ENCODE results near the gene HPCAL4.

The HPCAL4 gene

DNA sequence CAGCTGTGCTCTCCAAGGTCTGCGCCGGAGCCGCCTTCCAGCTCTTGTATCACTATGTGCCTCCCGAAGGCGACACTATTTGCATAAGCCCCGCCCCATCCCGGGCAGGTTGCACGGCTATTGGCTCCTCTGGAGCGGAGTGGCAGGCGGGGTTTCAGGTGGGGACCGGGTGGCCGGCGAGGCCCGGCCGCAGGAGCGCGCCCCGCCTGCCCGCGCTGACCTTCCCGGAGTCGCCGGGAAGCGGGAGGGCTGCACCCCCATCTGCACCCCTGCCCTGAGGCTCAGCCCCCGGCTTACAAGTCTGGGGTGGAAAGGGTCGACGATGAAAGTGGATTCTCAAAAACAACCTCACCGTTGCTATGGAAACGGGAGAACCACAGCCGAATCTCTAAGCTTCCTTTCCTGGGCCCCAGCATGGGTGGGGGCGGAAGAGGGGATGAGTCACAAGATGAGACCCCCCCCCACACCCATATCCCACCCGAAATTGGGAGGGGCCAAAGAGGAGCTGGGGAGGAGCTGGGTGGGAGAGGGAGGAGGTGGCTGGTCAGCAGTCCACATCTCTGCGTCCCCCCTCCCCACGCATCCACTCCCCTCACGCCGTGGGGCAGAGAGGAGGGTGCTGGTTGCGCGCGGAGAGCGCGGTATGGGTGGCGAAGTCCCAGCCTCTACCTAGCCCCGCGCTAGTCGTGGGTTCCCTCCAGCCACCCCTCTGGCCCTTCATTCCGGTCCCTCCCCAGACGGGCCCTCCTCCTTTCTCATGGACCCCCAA, at the start of gene HPCAL4:
Gene HPCAL4 (minus strand): TSS at position 51 of the 769 bp plus-strand sequence. CDS start 6,830 bp downstream, outside the sequence.
- DNase-seq, result peak; percentile 91

DNA sequence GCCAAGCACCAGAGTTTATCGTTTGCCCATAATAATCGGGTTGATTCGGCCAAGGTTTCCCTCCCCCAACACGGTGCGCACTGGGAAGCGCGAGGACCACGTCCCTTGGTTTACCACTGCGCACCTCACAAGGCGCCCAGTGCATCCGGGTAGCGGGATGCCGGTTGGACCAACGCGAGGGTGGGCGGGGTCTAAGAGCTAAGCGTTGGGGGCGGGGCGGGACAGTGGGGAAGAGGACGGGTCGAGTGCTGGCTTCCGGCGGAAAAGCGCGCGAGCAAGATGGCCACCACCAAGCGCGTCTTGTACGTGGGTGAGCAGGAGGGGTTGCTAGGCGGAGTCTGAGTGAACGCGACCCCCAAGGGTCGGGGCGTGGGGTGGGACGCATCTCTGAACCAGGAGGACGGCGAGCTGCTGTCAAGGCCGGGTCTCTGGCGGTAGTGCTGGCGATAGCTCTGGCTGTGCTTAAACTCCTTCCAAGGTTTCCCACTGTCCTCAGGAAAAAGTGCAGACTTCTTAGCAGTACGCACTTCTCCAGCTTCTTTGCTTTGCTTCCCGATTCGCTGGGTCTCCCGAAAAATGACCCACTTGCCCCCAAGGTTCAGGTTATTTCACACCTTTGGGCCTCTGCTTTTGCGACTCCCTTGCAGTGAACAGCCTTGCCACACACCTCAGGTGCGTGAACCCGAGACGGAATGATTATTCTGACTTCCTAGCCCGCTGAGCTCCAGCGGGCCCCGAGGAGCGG, 47.6 kb upstream of the HPCAL4 start, which contains the start of gene PPIE:
Gene PPIE (plus strand): TSS at position 261 of the 745 bp plus-strand sequence. CDS start 19 bp downstream, at position 280.
- DNase-seq, result peak; percentile 99

DNA sequence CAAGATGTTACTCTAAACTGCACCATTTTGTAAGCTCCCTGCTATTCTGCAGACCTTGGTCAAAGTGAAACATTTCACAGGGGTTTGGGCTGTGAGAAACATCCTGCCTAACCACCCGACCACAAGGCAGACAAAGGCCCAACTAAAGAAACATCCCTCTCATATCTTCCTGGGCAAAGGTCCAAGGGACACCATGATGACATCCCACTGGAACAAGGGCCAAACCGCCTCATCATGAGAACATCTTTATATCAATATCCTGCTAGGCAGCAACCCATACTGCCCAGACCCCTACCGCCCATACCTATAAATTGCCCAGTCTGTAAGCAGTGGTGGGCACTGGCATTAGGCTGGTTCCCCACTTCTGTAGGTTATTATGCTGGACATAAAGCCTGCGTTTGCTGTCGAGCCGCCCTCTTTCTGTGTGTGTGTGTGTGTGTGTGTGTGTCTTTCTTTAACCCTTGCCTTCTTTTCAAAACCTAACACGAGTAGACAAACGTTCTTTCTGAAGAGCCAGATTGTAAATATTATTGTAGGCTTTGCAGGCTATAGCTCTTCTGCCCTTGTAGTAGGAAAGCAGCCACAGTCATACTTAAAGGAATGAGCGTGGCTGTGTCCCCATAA, 46.4 kb upstream of the HPCAL4 start:
- DNase-seq, result no peak

DNA sequence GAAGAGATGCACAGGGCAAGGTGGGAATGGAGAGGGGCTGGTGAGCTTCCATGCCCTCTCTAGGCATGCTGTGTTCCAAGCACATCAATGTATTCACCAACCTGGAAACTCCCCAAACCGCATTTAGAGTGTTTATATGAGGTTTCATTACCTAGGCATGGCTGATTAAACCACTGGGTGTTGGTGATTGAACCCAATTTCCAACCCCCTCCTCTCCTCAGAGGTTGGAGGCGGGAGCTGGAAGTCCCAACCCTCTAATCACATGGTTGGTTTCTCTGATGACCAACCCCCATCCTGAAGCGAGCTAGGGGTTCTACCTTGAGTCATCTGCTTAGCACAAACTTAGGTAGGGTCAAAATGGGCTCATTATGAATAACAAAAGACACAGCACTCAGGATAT, 44.5 kb upstream of the HPCAL4 start:
- peak; percentile 29 for DNase-seq

DNA sequence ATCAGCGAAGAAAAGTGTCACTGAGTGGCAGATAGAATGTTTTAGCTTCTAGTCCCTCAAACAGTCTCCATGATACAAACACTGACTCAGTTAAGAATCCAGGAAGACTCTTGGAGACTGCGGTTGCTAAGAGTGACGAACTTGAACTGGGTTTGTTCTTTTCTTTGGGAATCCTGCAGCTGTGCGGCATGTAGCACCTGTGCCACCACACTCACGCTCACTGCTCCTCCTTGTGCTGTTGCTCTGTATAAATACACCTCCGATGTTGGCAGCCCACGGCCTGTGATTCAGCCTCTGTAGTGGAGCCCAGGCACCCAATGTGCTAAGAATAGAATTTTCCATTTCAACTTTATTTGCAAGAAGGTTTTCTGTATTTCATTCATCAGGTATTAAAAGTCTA, 41.9 kb upstream of the HPCAL4 start:
- DNase-seq, result peak; percentile 20

DNA sequence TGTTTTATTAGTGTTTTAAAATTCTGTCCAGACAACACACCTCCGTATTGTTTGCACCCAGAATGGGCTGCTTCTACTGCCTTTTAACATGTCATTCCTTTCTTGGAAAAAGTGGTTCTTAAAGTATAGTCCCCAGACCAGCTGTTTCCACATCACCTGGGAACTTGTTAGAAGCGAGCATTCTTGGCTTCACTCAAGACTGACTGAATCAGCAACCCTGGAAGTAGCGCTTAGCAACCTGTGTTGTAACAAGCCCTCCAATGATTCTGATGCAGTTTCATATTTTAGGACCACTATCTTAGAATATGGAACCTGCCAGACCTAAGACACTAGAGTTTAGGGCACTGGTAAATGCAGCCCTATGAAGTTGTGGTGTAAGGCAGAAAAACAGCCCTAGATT, 41.5 kb upstream of the HPCAL4 start:
- no peak for DNase-seq

DNA sequence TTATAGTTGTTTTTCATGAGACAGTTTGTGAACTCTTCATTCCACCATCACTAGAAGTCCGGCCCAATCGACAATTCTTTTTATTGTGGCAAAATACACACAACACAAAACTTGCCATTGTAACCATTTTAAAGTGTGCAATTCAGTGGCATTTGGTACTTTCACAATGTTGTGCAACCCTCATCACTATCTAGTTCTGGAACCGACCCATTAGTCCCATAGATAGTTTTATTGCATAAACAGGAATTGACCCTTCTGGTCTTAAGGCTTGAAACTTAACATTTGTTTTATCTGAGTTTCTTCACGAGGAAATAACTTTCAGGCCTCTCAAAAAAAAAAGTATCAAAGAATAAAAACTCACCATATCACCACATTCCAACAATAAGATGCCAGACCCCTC, 38.6 kb upstream of the HPCAL4 start:
- no peak for DNase-seq

DNA sequence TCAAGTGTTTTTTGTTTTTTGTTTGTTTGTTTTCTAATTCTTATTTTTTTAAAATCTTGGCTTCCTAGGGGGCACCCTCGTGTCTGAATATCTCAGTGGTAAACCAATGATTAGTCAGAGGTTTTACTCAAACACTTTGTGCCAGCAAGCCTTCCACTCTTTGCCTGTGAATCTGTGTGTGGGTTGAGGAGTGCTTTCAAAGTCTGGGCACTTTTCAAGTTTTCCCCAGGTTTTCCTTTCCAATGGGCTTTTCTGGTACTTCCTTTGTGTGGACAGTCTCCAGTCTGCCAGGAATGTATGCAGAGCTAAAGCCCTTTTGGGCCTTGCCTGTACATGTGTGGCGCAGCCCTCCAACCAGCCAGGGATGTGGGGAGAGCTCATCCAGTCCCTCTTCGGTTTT, 37.8 kb upstream of the HPCAL4 start:
- no peak for DNase-seq

DNA sequence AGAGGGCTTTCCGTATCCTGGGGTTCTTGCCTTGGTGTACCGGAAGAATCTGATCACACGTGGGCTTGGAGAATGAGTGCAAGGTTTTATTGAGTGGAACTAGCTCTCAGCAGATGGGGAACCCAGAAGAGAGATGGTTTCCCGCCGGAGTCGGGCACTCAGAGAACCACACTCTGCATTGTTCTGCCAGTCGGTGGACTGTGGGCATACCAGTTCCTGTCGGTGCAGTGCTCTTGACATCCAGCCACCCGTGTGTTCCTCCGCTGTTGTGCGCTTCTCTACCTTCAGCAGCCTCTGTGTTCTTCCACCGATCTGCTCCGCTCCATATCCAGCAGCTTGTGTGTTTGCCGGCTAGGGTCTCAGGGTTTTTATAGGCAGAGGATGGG, 36.7 kb upstream of the HPCAL4 start:
- no peak for DNase-seq

DNA sequence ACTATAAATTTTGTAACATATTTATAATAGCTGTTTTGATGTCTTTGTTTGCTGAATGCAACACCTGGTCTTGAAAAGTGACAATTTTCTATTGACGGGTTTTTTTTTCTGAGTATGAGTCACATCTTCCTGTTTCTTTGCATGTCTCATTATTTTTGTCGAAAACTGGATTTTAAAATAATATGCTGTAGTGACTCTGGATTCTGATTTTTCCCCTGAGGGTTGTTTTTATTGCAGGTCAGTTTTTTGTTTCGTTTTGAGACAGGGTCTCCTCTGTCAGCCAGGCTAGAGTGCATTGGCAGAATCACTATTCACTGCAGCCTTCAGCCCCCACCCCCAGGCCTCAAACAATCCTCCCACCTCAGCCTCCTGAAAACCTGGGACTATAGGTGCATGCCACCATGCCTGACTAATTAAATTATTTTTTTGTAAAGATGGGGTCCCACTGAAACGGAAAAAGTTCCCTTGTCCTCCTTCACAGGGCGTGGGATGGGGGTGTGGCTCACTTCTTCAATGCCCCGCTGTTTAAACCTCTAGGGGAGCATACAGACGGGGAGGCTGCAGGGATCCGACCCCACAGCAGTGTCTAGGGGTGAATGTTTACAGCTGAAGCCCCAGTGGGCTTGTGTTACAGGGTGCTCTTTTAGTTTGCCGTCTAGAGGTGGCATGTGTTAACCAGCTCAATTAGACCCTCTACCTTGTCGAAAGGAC, 36.1 kb upstream of the HPCAL4 start:
- no peak for DNase-seq

DNA sequence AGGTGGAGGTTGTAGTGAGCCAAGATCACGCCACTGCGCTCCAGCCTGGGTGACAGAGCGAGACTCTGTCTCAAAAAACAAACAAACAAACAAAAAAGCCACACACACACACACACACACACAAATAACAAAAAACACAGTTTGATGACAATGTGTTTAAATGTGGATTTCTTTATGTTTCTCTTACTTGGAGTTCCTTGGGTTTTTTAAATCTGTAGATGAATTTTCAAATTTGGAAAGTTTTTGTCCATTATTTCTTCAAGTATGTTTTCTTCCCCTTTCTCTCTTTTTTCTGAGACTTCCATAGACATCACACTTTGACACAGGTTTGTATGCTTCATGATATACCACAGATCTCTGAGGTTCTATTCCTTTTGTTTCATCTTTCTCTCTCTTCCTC, 35.4 kb upstream of the HPCAL4 start:
- DNase-seq, result no peak

DNA sequence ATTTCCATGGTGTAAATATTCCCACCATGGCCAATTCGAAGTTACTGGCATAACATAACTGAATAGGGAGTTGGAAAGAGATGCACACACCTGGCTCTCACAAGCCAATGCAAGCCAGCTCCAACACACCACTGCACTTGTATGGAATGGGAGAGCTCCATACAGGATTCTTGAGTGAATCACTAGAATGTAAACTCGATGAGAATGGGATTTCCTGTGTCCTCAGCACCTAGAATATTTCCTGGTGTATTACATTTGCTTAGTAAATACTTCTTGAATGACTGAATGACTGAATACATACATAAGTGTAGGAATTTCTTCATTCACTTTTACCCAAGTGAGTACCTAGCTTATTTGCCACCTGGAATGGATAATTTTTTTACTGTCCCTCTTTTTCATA, 31.3 kb upstream of the HPCAL4 start:
- DNase-seq, result no peak

DNA sequence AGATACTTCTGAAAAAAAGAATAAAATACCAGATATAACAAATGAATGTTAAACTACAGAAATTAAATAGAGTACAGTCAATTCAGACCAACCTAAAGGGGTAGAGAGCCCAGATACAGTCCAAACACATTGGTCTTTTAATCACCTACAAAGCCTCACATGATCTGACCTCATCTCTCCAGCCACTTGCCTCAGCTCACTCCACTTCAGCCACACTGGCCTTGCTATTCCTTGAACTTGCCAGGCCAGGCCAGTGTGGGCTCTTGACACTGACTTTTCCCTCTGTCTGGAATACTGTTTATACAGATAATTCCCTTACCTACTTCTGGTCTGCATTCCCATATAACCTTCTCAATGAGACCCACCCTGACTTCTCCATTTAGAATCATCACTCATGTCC, 30.4 kb upstream of the HPCAL4 start:
- no peak for DNase-seq

DNA sequence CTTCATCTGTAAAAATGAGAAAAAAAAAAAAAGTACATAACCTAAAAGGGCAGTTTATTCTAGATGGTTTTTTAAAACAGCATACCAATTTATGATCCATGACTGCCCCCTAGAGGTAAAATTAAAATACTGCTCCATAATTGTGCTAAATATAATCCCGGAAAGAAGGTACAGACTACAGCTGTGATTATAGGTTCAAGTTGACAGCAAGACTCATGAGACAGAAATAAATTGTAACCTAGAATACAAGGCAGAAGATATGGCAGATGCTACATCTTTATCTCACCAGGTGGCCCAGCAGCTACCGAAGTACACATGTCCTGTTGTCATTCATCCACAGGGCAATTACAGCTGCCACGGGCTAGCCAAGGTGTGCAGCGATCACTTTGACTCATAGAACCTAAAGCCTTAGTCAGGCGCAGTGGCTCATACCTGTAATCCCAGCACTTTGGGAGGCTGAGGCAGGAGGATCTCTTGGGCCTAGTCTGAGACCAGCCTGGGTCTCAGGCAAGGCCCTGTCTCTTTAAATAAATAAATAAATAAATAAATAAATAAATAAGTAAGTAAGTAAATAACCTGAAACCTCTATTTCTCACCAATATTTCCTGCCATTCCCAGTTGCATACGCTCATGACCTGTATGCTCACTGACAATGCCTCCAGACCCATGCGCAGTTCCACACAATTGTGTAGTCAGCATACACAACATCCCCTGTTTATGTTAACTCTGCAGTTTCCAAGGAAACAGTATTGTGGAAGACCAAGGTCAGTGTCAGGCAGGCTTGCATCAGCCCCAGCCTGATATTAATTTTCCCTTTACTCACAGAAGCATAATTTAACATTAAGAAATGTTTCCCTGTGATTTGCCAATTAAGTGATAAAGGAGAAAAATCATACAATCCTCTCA, 29.1 kb upstream of the HPCAL4 start:
- DNase-seq, result no peak

DNA sequence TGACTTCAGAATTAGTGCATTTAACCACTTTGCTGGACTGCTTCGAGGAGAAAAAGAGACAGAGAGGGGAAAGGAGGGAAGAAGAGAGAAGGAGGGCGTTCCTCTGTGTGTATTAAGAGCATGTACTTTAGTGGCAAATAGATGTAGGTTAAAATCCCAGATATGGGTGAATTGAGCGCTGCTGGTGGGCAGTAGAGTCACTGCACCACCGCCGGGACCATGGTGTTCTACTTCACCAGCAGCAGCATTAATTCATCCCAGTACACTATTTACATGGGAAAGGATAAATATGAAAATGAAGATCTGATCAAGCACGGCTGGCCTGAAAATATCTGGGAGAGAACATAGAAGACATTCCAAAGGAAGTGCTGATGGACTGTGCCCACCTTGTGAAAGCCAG, 26.6 kb upstream of the HPCAL4 start:
- no peak for DNase-seq

DNA sequence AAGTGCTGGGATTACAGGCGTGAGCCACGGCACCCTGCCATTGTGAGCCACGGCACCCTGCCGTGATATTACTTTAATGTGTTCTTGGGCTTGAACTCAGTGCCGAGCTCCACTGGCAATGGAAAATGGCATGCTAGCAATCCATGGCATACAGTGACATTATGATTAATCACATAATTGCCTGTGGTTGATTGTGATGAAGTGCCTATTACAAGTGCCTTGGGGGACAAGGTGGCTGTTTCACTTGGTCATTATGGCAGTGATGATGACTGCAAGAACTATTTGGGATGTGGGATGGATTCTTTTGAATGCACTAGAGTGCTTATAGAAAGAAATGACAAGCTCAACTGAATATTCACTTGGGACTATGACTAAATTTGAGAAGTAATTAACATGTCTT, 22.3 kb upstream of the HPCAL4 start:
- DNase-seq, result no peak

DNA sequence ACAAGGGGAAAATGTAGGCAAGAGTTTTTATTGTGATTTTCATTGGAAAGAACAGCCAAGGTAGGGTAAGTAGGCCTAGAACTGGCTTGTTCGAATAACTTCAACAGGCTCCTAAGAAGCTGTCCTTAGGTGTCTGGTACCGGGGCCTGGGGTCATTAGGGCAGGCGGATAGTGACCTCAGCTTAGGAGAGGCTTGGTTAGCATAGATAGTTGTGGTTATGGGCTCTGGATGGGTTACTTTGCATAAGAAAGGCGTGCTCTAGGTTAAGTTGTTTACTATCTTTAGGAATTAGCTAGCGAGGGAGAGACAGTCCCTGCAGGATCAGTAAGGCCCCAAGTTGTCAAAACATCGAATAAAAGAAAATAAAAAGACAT, 20.7 kb upstream of the HPCAL4 start:
- DNase-seq, result no peak

DNA sequence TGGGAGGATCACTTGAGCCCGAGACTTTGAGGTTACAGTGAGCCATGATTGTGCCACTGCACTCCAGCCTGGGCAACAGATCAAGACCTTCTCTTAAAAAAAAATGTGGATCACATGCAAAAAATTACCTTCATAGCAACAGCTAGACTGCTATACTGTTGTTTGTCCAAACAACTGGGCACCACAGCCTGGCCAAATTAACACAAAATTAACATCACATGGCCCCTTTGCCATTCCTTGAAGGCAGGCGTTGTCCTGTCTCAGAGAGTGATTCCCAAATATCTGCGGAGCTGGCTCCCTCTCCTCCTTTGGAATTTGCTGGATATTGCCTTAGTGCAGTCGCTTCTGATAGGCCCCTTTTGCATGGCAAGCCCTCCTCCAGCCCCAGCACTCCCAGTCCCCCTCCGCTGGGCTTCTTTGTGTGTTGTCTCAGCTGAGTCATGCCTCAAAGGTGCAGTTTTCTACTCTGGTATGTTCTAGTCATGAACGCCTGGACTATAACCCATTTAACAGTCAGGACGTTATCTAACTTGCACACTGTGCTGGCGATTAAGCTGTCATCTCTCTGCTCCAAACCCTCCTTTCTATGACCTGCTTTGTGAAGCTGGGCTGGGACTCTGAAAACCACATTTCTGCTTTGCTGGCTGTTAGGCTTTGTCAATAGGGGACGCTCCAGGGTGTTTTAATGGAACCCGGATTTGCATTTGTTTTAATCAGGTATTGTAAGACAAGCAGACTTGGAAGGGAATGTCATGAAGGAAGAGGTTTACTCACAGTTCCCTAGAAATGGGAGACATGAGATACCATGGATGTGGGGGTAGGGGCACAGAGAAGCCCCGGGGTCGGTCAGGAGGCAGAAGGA, 20.1 kb upstream of the HPCAL4 start:
- DNase-seq, result no peak

DNA sequence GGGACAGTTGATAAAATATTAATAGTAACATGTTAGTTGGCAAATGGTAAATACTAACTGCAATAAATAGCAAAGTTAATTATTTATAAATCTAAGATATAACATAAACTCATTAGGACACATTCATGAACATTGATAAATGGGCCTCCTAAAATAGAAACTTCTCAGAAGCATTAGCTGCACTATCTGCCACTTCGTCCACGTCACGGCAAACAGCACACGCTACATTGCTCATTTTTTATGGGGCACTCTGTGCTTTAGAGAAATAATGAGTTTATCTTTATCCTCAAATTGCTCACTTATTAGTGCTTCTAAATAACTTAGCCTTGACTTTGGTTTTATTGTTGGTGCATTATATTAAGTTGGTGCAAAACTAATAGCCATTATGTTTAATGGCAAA, 16.3 kb upstream of the HPCAL4 start:
- no peak for DNase-seq

DNA sequence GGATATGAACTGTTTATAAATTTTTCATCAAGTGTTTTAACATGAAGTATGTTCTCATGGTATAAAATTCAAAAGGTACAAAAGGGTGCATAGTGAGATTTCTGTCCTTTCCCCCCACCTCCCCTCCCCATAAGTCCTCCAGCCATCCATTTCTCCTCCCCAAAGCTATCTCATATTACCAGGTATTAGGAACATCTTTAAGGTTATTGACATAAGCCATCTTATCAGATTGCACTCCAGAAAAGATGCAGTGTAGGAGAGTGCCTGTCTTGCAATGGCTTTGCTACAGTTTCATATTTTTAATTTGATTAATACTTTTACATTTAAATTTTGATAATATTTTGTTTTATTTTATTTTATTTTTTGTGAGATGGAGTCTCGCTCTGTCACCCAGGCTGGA, 13.5 kb upstream of the HPCAL4 start:
- DNase-seq, result no peak

DNA sequence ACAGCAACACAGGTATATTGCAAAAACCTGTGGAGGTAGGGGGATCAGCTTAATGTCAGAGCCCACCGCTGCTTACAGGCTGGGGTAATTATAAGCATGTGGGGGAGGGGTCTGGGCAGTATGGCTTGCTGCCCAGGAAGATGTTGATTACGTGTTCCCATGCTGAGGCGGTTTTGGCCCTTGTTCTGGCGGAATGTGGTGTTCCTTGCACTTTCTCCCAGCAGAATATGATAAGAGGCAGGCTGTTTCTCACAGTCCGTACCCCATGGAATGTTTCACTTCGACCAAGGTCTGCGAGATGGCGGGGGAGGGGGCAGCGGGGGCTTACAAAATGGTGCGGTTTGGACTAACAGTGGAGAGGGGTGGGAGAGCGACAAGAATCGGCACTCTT, 9.8 kb upstream of the HPCAL4 start:
- no peak for DNase-seq

Measured in activated CD4-positive, alpha-beta T cell treated with anti-CD3 and anti-CD28 coated beads for 48 hours (primary cell).